SK-N-SH treated with all-trans-retinoic acid at 6 μM for 48 hours (cell line): Measurements from ENCODE around the gene SCFD2.
"Not testable (repeated sequence)": the region's sequence is repeated elsewhere in the genome, so short reads cannot be mapped to it uniquely, and the experiment has no call there.

ENCODE experiments used
- ATAC-seq: fragments of 200-7000 bp; cut with Tn5 transposase; 3 replicates; pipeline ENCODE4 v1.9.1; 2020; ENCODE audit warnings: mild to moderate bottlenecking, moderate library complexity
- ARNTL ChIP-seq: fragments of 450-650 bp; formaldehyde crosslinking; IDR thresholded peaks from 2 replicates; pipeline ENCODE4 v1.5.0; 2020; ENCODE audit warnings: low read depth, mild to moderate bottlenecking, moderate library complexity, borderline replicate concordance
- CSDC2 ChIP-seq: fragments of 250-450 bp; sonication (Bioruptor Pico); IDR thresholded peaks from 2 replicates; pipeline ENCODE4 v1.5.0; 2020; ENCODE audit warnings: mild to moderate bottlenecking, moderate library complexity
- GLIS3 ChIP-seq: fragments of 250-450 bp; sonication (Bioruptor Pico); IDR thresholded peaks from 2 replicates; pipeline ENCODE4 v1.5.0; 2020; ENCODE audit warnings: mild to moderate bottlenecking, moderate library complexity
- OSR1 ChIP-seq: fragments of 250-450 bp; sonication (Bioruptor Pico); IDR thresholded peaks from 2 replicates; pipeline ENCODE4 v1.8.0; 2022; ENCODE audit warnings: moderate library complexity, mild to moderate bottlenecking, inconsistent platforms
- PPARA ChIP-seq: fragments of 250-450 bp; sonication (Bioruptor Pico); IDR thresholded peaks from 2 replicates; pipeline ENCODE4 v1.5.0; 2020; ENCODE audit warnings: mild to moderate bottlenecking, borderline replicate concordance
- RARB ChIP-seq: fragments of 250-450 bp; sonication (Bioruptor Pico); IDR thresholded peaks from 2 replicates; pipeline ENCODE4 v1.8.0; 2021; ENCODE audit warnings: mild to moderate bottlenecking, moderate library complexity
- TCF4 ChIP-seq: fragments of 250-450 bp; sonication (Bioruptor Pico); IDR thresholded peaks from 2 replicates; pipeline ENCODE4 v1.8.0; 2021; ENCODE audit warnings: mild to moderate bottlenecking, moderate library complexity, borderline replicate concordance
- TOX ChIP-seq: fragments of 250-450 bp; sonication (Bioruptor Pico); IDR thresholded peaks from 2 replicates; pipeline ENCODE4 v1.8.0; 2021; ENCODE audit warnings: mild to moderate bottlenecking, moderate library complexity, borderline replicate concordance
- ZC3H10 ChIP-seq: fragments of 250-450 bp; sonication (Bioruptor Pico); IDR thresholded peaks from 2 replicates; pipeline ENCODE4 v1.5.1; 2021; ENCODE audit warnings: mild to moderate bottlenecking, moderate library complexity
- ZFP3 ChIP-seq: fragments of 250-450 bp; sonication (Bioruptor Pico); IDR thresholded peaks from 2 replicates; pipeline ENCODE4 v1.5.0; 2020; ENCODE audit warnings: mild to moderate bottlenecking, moderate library complexity
- ZFP30 ChIP-seq: fragments of 450-650 bp; formaldehyde crosslinking; IDR thresholded peaks from 2 replicates; pipeline ENCODE4 v1.5.0; 2022; ENCODE audit warnings: mild to moderate bottlenecking, moderate library complexity
- ZNF565 ChIP-seq: fragments of 450-650 bp; formaldehyde crosslinking; conservative IDR thresholded peaks from 2 replicates; pipeline ENCODE4 v1.5.0; 2020; ENCODE audit warnings: low read depth, mild to moderate bottlenecking, moderate library complexity
- ZNF70 ChIP-seq: fragments of 450-650 bp; formaldehyde crosslinking; IDR thresholded peaks from 2 replicates; pipeline ENCODE4 v1.5.0; 2020; ENCODE audit warnings: mild to moderate bottlenecking, moderate library complexity
- ZNF8 ChIP-seq: fragments of 450-650 bp; formaldehyde crosslinking; IDR thresholded peaks from 2 replicates; pipeline ENCODE4 v1.5.0; 2020; ENCODE audit warnings: mild to moderate bottlenecking, moderate library complexity
- TF ChIP-seq, protein P1 (sequence below): fragments of 250-450 bp; sonication (Bioruptor Pico); IDR thresholded peaks from 2 replicates; pipeline ENCODE4 v1.8.0; 2021; ENCODE audit warnings: low read depth, mild to moderate bottlenecking, moderate library complexity, borderline replicate concordance
- TF ChIP-seq, protein P2 (sequence below): fragments of 250-450 bp; sonication (Bioruptor Pico); IDR thresholded peaks from 2 replicates; pipeline ENCODE4 v1.5.1; 2020; ENCODE audit warnings: low read depth, mild to moderate bottlenecking, moderate library complexity
- TF ChIP-seq, protein P3 (sequence below): fragments of 250-450 bp; sonication (Bioruptor Pico); IDR thresholded peaks from 2 replicates; pipeline ENCODE4 v1.5.0; 2020; ENCODE audit warnings: mild to moderate bottlenecking, moderate library complexity
- TF ChIP-seq, protein P4 (sequence below): fragments of 250-450 bp; sonication (Bioruptor Pico); IDR thresholded peaks from 2 replicates; pipeline ENCODE4 v1.8.0; 2020; ENCODE audit warnings: mild to moderate bottlenecking, moderate library complexity, borderline replicate concordance
- TF ChIP-seq, protein P5 (sequence below): fragments of 250-450 bp; sonication (Bioruptor Pico); IDR thresholded peaks from 2 replicates; pipeline ENCODE4 v1.5.1; 2021; ENCODE audit warnings: mild to moderate bottlenecking, moderate library complexity

Gene SCFD2

DNA sequence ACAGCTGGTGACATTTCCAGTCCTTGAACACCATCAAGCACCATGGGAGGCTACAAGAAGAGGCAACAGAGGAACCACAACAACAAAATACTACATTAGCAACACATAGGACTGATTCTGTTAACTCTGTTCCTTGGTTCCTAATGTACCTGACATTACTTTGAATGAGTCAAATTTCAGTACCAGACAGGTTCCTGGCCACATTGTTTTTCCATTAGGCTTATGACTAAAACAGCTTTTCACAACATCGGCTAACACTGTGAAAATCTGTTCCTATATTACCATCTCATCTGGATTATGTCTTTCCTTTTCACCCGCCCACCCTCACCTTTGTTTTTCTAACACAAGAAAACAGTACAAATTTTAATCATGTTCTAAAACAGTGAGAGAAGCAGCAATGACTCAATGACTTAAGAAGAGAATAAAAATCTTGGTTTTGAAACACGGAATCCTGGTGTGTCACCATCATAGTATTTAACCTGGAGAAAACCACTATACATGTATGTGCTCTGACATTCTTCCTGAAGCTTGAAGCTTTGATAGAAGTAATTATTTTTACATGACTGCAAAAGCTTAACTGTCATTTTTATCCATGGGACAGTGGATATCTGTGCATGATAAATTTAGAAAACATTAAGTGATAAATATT lies 143.9 kb downstream of the SCFD2 start:
- no peak for ATAC-seq
- TF ChIP-seq, protein P1, sequence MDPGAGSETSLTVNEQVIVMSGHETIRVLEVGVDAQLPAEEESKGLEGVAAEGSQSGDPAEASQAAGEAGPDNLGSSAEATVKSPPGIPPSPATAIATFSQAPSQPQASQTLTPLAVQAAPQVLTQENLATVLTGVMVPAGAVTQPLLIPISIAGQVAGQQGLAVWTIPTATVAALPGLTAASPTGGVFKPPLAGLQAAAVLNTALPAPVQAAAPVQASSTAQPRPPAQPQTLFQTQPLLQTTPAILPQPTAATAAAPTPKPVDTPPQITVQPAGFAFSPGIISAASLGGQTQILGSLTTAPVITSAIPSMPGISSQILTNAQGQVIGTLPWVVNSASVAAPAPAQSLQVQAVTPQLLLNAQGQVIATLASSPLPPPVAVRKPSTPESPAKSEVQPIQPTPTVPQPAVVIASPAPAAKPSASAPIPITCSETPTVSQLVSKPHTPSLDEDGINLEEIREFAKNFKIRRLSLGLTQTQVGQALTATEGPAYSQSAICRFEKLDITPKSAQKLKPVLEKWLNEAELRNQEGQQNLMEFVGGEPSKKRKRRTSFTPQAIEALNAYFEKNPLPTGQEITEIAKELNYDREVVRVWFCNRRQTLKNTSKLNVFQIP (CRISPR knock-in tag) = no peak
- TF ChIP-seq ZFP3 (CRISPR knock-in tag) (no peak), ZFP30 (CRISPR knock-in tag) (no peak), ARNTL (no peak)

DNA sequence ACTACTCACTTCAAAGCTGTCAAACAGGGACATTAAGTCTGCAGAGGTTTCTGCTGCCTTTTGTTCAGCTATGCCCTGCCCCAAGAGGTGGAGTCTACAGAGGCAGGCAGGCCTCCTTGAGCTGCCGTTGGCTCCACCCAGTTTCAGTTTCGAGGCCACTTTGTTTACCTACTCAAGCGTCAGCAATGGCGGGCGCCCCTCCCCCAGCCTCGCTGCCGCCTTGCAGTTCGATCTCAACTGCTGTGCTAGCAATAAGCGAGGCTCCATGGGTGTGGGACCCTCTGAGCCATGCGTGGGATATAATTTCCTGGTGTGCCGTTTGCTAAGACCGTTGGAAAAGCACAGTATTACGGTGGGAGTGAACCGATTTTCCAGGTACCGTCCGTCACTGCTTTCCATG lies 146.7 kb downstream of the SCFD2 start:
- ATAC-seq = not testable (repeated sequence)

DNA sequence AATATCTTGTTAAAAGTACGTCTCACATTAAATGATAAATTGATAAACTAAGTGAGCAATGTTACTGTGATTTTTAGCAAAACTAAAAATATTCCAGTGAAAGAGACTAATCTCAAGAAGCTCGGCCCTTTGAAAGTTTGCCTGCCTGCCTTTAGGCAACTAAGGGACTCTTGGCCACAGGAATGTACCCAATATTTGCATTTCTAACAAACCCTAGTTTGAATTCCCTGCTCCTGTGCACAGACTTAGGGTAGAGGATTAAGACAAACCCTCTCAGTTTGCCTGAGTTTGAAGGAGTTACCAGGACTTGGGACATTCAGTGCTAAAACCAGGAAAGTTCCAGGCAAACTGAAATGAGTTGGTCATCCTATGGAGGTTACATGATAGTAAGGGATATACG lies 157.1 kb downstream of the SCFD2 start:
- no peak for TF ChIP-seq TCF4 (CRISPR knock-in tag)
- TF ChIP-seq OSR1 (CRISPR knock-in tag) = no peak
- TF ChIP-seq TOX (CRISPR knock-in tag) = no peak
- TF ChIP-seq ZNF565 = no peak
- no peak for TF ChIP-seq GLIS3 (CRISPR knock-in tag)
- no peak for TF ChIP-seq CSDC2 (CRISPR knock-in tag)
- no peak for TF ChIP-seq ZNF8 (CRISPR knock-in tag)
- TF ChIP-seq RARB (CRISPR knock-in tag) = no peak
- TF ChIP-seq ZFP3 (CRISPR knock-in tag) = no peak
- no peak for TF ChIP-seq ZFP30 (CRISPR knock-in tag)
- TF ChIP-seq, protein P2, sequence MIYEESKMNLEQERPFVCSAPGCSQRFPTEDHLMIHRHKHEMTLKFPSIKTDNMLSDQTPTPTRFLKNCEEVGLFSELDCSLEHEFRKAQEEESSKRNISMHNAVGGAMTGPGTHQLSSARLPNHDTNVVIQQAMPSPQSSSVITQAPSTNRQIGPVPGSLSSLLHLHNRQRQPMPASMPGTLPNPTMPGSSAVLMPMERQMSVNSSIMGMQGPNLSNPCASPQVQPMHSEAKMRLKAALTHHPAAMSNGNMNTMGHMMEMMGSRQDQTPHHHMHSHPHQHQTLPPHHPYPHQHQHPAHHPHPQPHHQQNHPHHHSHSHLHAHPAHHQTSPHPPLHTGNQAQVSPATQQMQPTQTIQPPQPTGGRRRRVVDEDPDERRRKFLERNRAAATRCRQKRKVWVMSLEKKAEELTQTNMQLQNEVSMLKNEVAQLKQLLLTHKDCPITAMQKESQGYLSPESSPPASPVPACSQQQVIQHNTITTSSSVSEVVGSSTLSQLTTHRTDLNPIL = no peak
- TF ChIP-seq ZNF70 (CRISPR knock-in tag) = no peak
- TF ChIP-seq, protein P3, sequence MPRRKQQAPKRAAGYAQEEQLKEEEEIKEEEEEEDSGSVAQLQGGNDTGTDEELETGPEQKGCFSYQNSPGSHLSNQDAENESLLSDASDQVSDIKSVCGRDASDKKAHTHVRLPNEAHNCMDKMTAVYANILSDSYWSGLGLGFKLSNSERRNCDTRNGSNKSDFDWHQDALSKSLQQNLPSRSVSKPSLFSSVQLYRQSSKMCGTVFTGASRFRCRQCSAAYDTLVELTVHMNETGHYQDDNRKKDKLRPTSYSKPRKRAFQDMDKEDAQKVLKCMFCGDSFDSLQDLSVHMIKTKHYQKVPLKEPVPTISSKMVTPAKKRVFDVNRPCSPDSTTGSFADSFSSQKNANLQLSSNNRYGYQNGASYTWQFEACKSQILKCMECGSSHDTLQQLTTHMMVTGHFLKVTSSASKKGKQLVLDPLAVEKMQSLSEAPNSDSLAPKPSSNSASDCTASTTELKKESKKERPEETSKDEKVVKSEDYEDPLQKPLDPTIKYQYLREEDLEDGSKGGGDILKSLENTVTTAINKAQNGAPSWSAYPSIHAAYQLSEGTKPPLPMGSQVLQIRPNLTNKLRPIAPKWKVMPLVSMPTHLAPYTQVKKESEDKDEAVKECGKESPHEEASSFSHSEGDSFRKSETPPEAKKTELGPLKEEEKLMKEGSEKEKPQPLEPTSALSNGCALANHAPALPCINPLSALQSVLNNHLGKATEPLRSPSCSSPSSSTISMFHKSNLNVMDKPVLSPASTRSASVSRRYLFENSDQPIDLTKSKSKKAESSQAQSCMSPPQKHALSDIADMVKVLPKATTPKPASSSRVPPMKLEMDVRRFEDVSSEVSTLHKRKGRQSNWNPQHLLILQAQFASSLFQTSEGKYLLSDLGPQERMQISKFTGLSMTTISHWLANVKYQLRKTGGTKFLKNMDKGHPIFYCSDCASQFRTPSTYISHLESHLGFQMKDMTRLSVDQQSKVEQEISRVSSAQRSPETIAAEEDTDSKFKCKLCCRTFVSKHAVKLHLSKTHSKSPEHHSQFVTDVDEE = no peak
- TF ChIP-seq, protein P4, sequence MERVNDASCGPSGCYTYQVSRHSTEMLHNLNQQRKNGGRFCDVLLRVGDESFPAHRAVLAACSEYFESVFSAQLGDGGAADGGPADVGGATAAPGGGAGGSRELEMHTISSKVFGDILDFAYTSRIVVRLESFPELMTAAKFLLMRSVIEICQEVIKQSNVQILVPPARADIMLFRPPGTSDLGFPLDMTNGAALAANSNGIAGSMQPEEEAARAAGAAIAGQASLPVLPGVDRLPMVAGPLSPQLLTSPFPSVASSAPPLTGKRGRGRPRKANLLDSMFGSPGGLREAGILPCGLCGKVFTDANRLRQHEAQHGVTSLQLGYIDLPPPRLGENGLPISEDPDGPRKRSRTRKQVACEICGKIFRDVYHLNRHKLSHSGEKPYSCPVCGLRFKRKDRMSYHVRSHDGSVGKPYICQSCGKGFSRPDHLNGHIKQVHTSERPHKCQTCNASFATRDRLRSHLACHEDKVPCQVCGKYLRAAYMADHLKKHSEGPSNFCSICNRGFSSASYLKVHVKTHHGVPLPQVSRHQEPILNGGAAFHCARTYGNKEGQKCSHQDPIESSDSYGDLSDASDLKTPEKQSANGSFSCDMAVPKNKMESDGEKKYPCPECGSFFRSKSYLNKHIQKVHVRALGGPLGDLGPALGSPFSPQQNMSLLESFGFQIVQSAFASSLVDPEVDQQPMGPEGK = no peak
- TF ChIP-seq ZC3H10 (CRISPR knock-in tag) = no peak
- TF ChIP-seq, protein P5, sequence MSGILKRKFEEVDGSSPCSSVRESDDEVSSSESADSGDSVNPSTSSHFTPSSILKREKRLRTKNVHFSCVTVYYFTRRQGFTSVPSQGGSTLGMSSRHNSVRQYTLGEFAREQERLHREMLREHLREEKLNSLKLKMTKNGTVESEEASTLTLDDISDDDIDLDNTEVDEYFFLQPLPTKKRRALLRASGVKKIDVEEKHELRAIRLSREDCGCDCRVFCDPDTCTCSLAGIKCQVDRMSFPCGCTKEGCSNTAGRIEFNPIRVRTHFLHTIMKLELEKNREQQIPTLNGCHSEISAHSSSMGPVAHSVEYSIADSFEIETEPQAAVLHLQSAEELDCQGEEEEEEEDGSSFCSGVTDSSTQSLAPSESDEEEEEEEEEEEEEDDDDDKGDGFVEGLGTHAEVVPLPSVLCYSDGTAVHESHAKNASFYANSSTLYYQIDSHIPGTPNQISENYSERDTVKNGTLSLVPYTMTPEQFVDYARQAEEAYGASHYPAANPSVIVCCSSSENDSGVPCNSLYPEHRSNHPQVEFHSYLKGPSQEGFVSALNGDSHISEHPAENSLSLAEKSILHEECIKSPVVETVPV (CRISPR knock-in tag) = no peak
- TF ChIP-seq PPARA (CRISPR knock-in tag) = no peak
- TF ChIP-seq, all 23 proteins: peak for 0
- ATAC-seq = no peak

DNA sequence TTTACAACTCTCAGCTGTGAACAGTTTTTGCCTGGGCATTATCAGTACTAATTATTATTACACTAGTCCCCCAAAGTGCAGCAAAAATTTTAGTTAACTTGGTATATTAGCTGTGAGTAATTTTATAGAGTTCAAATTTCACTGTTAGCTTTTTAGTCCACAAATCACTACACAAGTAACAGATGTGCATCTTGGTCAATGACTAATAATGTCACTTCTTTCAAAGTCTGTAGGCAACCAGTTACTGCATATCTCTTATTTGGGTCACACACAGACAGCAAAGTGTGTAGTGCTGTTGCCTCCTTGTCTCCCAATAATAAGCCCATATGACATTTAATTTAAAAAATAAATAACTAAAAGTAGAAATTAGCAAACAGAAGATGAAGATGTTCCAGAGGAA lies 159.9 kb downstream of the SCFD2 start:
- no peak for ATAC-seq
- TF ChIP-seq TCF4 (CRISPR knock-in tag) = no peak
